ENCODE data around the gene AP1G2. TPM values are rescaled to one million over a fixed set of nuclear protein-coding genes. Genes with fewer than 3 reads are reported as not detected.

AP1G2 gene
- total and polyA plus RNA-seq, 2 of the 4 experiments (the other 2 are of a cell fraction), result 2.9 to 19.2 TPM

- H3K27ac ChIP-seq (ENCODE audit: insufficient read depth, low read length), result no peak overlapping the region
- H3K27me3 ChIP-seq (ENCODE audit: control insufficient read depth, insufficient read depth, low read length), result peaks cover 48% of the 10 kb centered on the region
- H3K4me1 ChIP-seq (ENCODE audit: control insufficient read depth, insufficient read depth, low read length), result no peaks in the 10 kb centered on the region
- no peak overlapping the region for H3K9ac ChIP-seq (ENCODE audit: low read depth, low read length)
- H3K36me3 ChIP-seq (ENCODE audit: control insufficient read depth, insufficient read depth, low read length), result no peaks in the 10 kb centered on the region
- H4K5ac ChIP-seq (ENCODE audit: low read depth, low read length), result no peak overlapping the region
- H3K56ac ChIP-seq (ENCODE audit: extremely low read depth, insufficient read depth, low read length), result no peak overlapping the region
- no peak overlapping the region for H3K4me2 ChIP-seq (ENCODE audit: low read depth, low read length)
- no peak overlapping the region for H3K14ac ChIP-seq (replicated peaks; ENCODE audit: low read depth, low read length)
- DNase-seq (no peak), ATAC-seq (ENCODE audit: low read depth) (no peak)
- no peak overlapping the region for H3K4ac ChIP-seq (ENCODE audit: low read depth, low read length)
- no peak overlapping the region for H2BK15ac ChIP-seq (ENCODE audit: low read depth, low read length)
- intact Hi-C loops (cut with micrococcal nuclease), result no loop called here
- H3K23ac ChIP-seq (ENCODE audit: low read depth, low read length), result no peak overlapping the region
- no TSS peak for BruUV-seq (replicated peaks)
- H4K20me1 ChIP-seq (ENCODE audit: insufficient read depth, low read length), result no peaks in the 10 kb centered on the region; the same call in 1 of the 2 replicates
- no peak overlapping the region for H2BK120ac ChIP-seq (ENCODE audit: low read depth, low read length)
- H2AK9ac ChIP-seq (replicated peaks; ENCODE audit: low read depth, low read length, poor library complexity), result no peak overlapping the region
- no peak overlapping the region for H4K8ac ChIP-seq (ENCODE audit: low read depth in 2 of 2, low read length in 2 of 2)
- in situ Hi-C loops (cut with MboI; ENCODE audit: low sequenced_read_pairs), result no loop called here
- H4K91ac ChIP-seq (ENCODE audit: insufficient read depth, low read depth, low read length), result no peak overlapping the region
- H2AFZ ChIP-seq (replicated peaks; ENCODE audit: low read length, poor library complexity), result no peak overlapping the region
- H3K79me1 ChIP-seq (ENCODE audit: low read depth in 1 of 2, low read length in 2 of 2), result no peaks in the 10 kb centered on the region
- no peaks in the 10 kb centered on the region for H3K9me1 ChIP-seq (ENCODE audit: insufficient read depth, low read length)
- ChIA-PET POLR2A (ENCODE audit: unreplicated experiment) (no interaction called here), CTCF (no interaction called here)
- no peak overlapping the region for H2BK20ac ChIP-seq (ENCODE audit: low read depth, low read length)
- H3K4me3 ChIP-seq (ENCODE audit: insufficient read depth, low read depth, low read length), result no peak overlapping the region
- no peak overlapping the region for H2AK5ac ChIP-seq (ENCODE audit: low read depth, low read length)
- no peaks in the 10 kb centered on the region; the same call in 1 of the 2 replicates for H3K9me3 ChIP-seq (ENCODE audit: control insufficient read depth, insufficient read depth, low read length)
- TF ChIP-seq MAFK (IDR thresholded peaks at IDR 0.05; ENCODE audit: low read depth, low read length), result no peak
- TF ChIP-seq MXI1 (IDR thresholded peaks at IDR 0.05; ENCODE audit: borderline replicate concordance, low read depth, low read length), result no peak
- TF ChIP-seq NFE2L2 (IDR thresholded peaks at IDR 0.05; ENCODE audit: low read depth, low read length), result no peak
- no peak for TF ChIP-seq FOS (IDR thresholded peaks at IDR 0.05; ENCODE audit: low read depth, low read length)
- no peak for TF ChIP-seq RAD21 (IDR thresholded peaks at IDR 0.05; ENCODE audit: low read length)
- no peak for TF ChIP-seq RCOR1 (IDR thresholded peaks at IDR 0.05; ENCODE audit: insufficient replicate concordance, low read length)
- no peak for TF ChIP-seq CTCF (conservative IDR thresholded peaks at IDR 0.05; ENCODE audit: low read depth, low read length)
- TF ChIP-seq BHLHE40 (IDR thresholded peaks at IDR 0.05; ENCODE audit: low read depth, low read length), result no peak
- no peak for TF ChIP-seq RFX5 (IDR thresholded peaks at IDR 0.05; ENCODE audit: low read depth, low read length)
- TF ChIP-seq ELK1 (IDR thresholded peaks at IDR 0.05; ENCODE audit: borderline replicate concordance, low read depth, low read length), result no peak
- no peak for TF ChIP-seq POLR2A (IDR thresholded peaks at IDR 0.05; ENCODE audit: low read depth, low read length)
- no peak for TF ChIP-seq MAZ (IDR thresholded peaks at IDR 0.05; ENCODE audit: borderline replicate concordance, low read depth, low read length)
- no peak for TF ChIP-seq SMC3 (IDR thresholded peaks at IDR 0.05; ENCODE audit: low read depth, low read length)
- no peak for TF ChIP-seq CEBPB (IDR thresholded peaks at IDR 0.05; ENCODE audit: low read depth, low read length)
- TF ChIP-seq USF2 (IDR thresholded peaks at IDR 0.05; ENCODE audit: low read depth, low read length), result no peak
- no peak for TF ChIP-seq CHD1 (IDR thresholded peaks at IDR 0.05; ENCODE audit: low read depth, low read length)
- dilution Hi-C loops (cut with HindIII; ENCODE audit: low sequenced_read_pairs, unreplicated experiment), result no loop called here
- no peak overlapping the region for H2BK5ac ChIP-seq (ENCODE audit: low read depth, low read length, poor library complexity, severe bottlenecking)
- H3K18ac ChIP-seq (ENCODE audit: low read depth, low read length), result no peak overlapping the region
- WGBS, 2 experiments (ENCODE audit: extremely low coverage in 2 of 2, insufficient read length in 1 of 2), result 81% methylated on average over 5 of the region's 24 CpGs; no CpG with 5 or more reads in 1 of the 2 experiments
Measured at GRCh38 chr14:23580152-23580926, 12.7 kb upstream of the AP1G2 start.

All from IMR-90 (cell line).